ENCODE measurements around the gene RCN2. TPM values are rescaled to one million over a fixed set of nuclear protein-coding genes. Genes with fewer than 3 reads are reported as not detected.

The RCN2 gene
- total and polyA plus RNA-seq, 4 donors: 64.1 to 171 (median 126) TPM

- Histone ChIP-seq H3K36me3 (ENCODE audit: control insufficient read depth, insufficient read depth, low read length) (peaks cover 5% of the 10 kb centered on the region), H3K4me1 (ENCODE audit: control insufficient read depth, insufficient read depth, low read length) (peaks cover 1% of the 10 kb centered on the region), H3K4me3 (ENCODE audit: low read depth, low read length) (no peak overlapping the region), H3K27me3 (ENCODE audit: control insufficient read depth, insufficient read depth, low read length) (no peaks in the 10 kb centered on the region), H3K27ac (ENCODE audit: low read depth, low read length) (no peak overlapping the region), H3K9me3 (ENCODE audit: control insufficient read depth, insufficient read depth, low read length) (no peaks in the 10 kb centered on the region)
- peak in 1 of 6 donors; percentile 23 for DNase-seq (ENCODE audit: low read depth in 4 of 6, low spot score in 6 of 6)
Measured at GRCh38 chr15:76929011-76929760, 2.4 kb upstream of the RCN2 start.

GRCh38 chr15:76930831-76931396, 635 bp upstream of the RCN2 start:
- H3K27me3 ChIP-seq (ENCODE audit: control insufficient read depth, insufficient read depth, low read length): no peaks in the 10 kb centered on the region
- 0% methylated on average over 2 of the region's 7 CpGs for WGBS (ENCODE audit: insufficient coverage)
- peak overlapping the region; percentile 74 for H3K27ac ChIP-seq (ENCODE audit: low read depth, low read length)
- peaks cover 3% of the 10 kb centered on the region for H3K4me1 ChIP-seq (ENCODE audit: control insufficient read depth, insufficient read depth, low read length)
- peaks cover 7% of the 10 kb centered on the region for H3K36me3 ChIP-seq (ENCODE audit: control insufficient read depth, insufficient read depth, low read length)
- no peaks in the 10 kb centered on the region for H3K9me3 ChIP-seq (ENCODE audit: control insufficient read depth, insufficient read depth, low read length)
- peak overlapping the region; percentile 75 for H3K4me3 ChIP-seq (ENCODE audit: low read depth, low read length)
- no peak for DNase-seq (ENCODE audit: low read depth in 4 of 6, low spot score in 6 of 6)

- Histone ChIP-seq H3K9me3 (ENCODE audit: control insufficient read depth, insufficient read depth, low read length) (no peaks in the 10 kb centered on the region), H3K4me3 (ENCODE audit: low read depth, low read length) (peak overlapping the region; percentile 67), H3K4me1 (ENCODE audit: control insufficient read depth, insufficient read depth, low read length) (peaks cover 3% of the 10 kb centered on the region), H3K27ac (ENCODE audit: low read depth, low read length) (peak overlapping the region; percentile 71), H3K36me3 (ENCODE audit: control insufficient read depth, insufficient read depth, low read length) (peaks cover 14% of the 10 kb centered on the region), H3K27me3 (ENCODE audit: control insufficient read depth, insufficient read depth, low read length) (no peaks in the 10 kb centered on the region)
- DNase-seq (ENCODE audit: low read depth in 4 of 6, low spot score in 6 of 6): peak in 2 of 6 donors; percentile 63 to 64
- no CpG with 5 or more reads among the region's 14 CpGs for WGBS (ENCODE audit: insufficient coverage)
Measured at GRCh38 chr15:76932135-76932966, 802 bp downstream of the RCN2 start.

- Histone ChIP-seq H3K4me1 (ENCODE audit: control insufficient read depth, insufficient read depth, low read length) (peaks cover 3% of the 10 kb centered on the region), H3K9me3 (ENCODE audit: control insufficient read depth, insufficient read depth, low read length) (no peaks in the 10 kb centered on the region), H3K36me3 (ENCODE audit: control insufficient read depth, insufficient read depth, low read length) (peaks cover 16% of the 10 kb centered on the region), H3K4me3 (ENCODE audit: low read depth, low read length) (no peak overlapping the region), H3K27me3 (ENCODE audit: control insufficient read depth, insufficient read depth, low read length) (no peaks in the 10 kb centered on the region), H3K27ac (ENCODE audit: low read depth, low read length) (no peak overlapping the region)
- no peak for DNase-seq (ENCODE audit: low read depth in 4 of 6, low spot score in 6 of 6)
- 78% methylated on average over 1 of the region's 2 CpGs for WGBS (ENCODE audit: insufficient coverage)
Measured at GRCh38 chr15:76935620-76936019, 4.1 kb downstream of the RCN2 start.

GRCh38 chr15:76936671-76937070, 5.1 kb downstream of the RCN2 start:
- no peaks in the 10 kb centered on the region for H3K27me3 ChIP-seq (ENCODE audit: control insufficient read depth, insufficient read depth, low read length)
- H3K4me3 ChIP-seq (ENCODE audit: low read depth, low read length): no peak overlapping the region
- DNase-seq (ENCODE audit: low read depth in 4 of 6, low spot score in 6 of 6): no peak
- no peak overlapping the region for H3K27ac ChIP-seq (ENCODE audit: low read depth, low read length)
- no peaks in the 10 kb centered on the region for H3K9me3 ChIP-seq (ENCODE audit: control insufficient read depth, insufficient read depth, low read length)
- WGBS (ENCODE audit: insufficient coverage): no CpG with 5 or more reads among the region's 3 CpGs
- peaks cover 7% of the 10 kb centered on the region for H3K4me1 ChIP-seq (ENCODE audit: control insufficient read depth, insufficient read depth, low read length)
- H3K36me3 ChIP-seq (ENCODE audit: control insufficient read depth, insufficient read depth, low read length): peaks cover 16% of the 10 kb centered on the region

GRCh38 chr15:76938752-76939151, 7.2 kb downstream of the RCN2 start:
- Histone ChIP-seq H3K4me1 (ENCODE audit: control insufficient read depth, insufficient read depth, low read length) (peaks cover 11% of the 10 kb centered on the region), H3K4me3 (ENCODE audit: low read depth, low read length) (no peak overlapping the region), H3K9me3 (ENCODE audit: control insufficient read depth, insufficient read depth, low read length) (no peaks in the 10 kb centered on the region), H3K27me3 (ENCODE audit: control insufficient read depth, insufficient read depth, low read length) (no peaks in the 10 kb centered on the region), H3K27ac (ENCODE audit: low read depth, low read length) (no peak overlapping the region), H3K36me3 (ENCODE audit: control insufficient read depth, insufficient read depth, low read length) (peaks cover 15% of the 10 kb centered on the region)
- no peak for DNase-seq (ENCODE audit: low read depth in 4 of 6, low spot score in 6 of 6)
- 100% methylated on average over 1 of the region's 5 CpGs for WGBS (ENCODE audit: insufficient coverage)

- Histone ChIP-seq H3K27me3 (ENCODE audit: control insufficient read depth, insufficient read depth, low read length) (no peaks in the 10 kb centered on the region), H3K36me3 (ENCODE audit: control insufficient read depth, insufficient read depth, low read length) (peaks cover 9% of the 10 kb centered on the region), H3K9me3 (ENCODE audit: control insufficient read depth, insufficient read depth, low read length) (no peaks in the 10 kb centered on the region), H3K4me1 (ENCODE audit: control insufficient read depth, insufficient read depth, low read length) (peaks cover 8% of the 10 kb centered on the region), H3K27ac (ENCODE audit: low read depth, low read length) (no peak overlapping the region), H3K4me3 (ENCODE audit: low read depth, low read length) (no peak overlapping the region)
- no peak for DNase-seq (ENCODE audit: low read depth in 4 of 6, low spot score in 6 of 6)
- WGBS (ENCODE audit: insufficient coverage): no CpG with 5 or more reads among the region's 1 CpG
Measured at GRCh38 chr15:76939715-76940114, 8.2 kb downstream of the RCN2 start.

GRCh38 chr15:76941636-76942035, 10.1 kb downstream of the RCN2 start:
- no peaks in the 10 kb centered on the region for H3K9me3 ChIP-seq (ENCODE audit: control insufficient read depth, insufficient read depth, low read length)
- H3K27ac ChIP-seq (ENCODE audit: low read depth, low read length): peak overlapping the region; percentile 4
- no peak overlapping the region for H3K4me3 ChIP-seq (ENCODE audit: low read depth, low read length)
- WGBS (ENCODE audit: insufficient coverage): no CpG with 5 or more reads among the region's 2 CpGs
- DNase-seq (ENCODE audit: low read depth in 4 of 6, low spot score in 6 of 6): peak in 1 of 6 donors; percentile 41
- H3K36me3 ChIP-seq (ENCODE audit: control insufficient read depth, insufficient read depth, low read length): peaks cover 9% of the 10 kb centered on the region
- no peaks in the 10 kb centered on the region for H3K27me3 ChIP-seq (ENCODE audit: control insufficient read depth, insufficient read depth, low read length)
- peaks cover 8% of the 10 kb centered on the region for H3K4me1 ChIP-seq (ENCODE audit: control insufficient read depth, insufficient read depth, low read length)

- H3K4me1 ChIP-seq (ENCODE audit: control insufficient read depth, insufficient read depth, low read length): peaks cover 8% of the 10 kb centered on the region
- no peak overlapping the region for H3K27ac ChIP-seq (ENCODE audit: low read depth, low read length)
- H3K36me3 ChIP-seq (ENCODE audit: control insufficient read depth, insufficient read depth, low read length): peaks cover 8% of the 10 kb centered on the region
- no peak overlapping the region for H3K4me3 ChIP-seq (ENCODE audit: low read depth, low read length)
- H3K27me3 ChIP-seq (ENCODE audit: control insufficient read depth, insufficient read depth, low read length): no peaks in the 10 kb centered on the region
- no CpG with 5 or more reads among the region's 2 CpGs for WGBS (ENCODE audit: insufficient coverage)
- H3K9me3 ChIP-seq (ENCODE audit: control insufficient read depth, insufficient read depth, low read length): no peaks in the 10 kb centered on the region
- DNase-seq (ENCODE audit: low read depth in 4 of 6, low spot score in 6 of 6): peak in 2 of 6 donors; percentile 10 to 48
Measured at GRCh38 chr15:76942331-76942730, 10.8 kb downstream of the RCN2 start.
